AG09309 (cell line): ENCODE results near the gene CASK.

Experiments
- DNase-seq: peaks from one replicate; pipeline ENCODE4 v3.0.0-alpha.2; 2010; ENCODE audit warnings: low read depth
- H3K4me3 ChIP-seq: 2 replicates; pipeline ENCODE4 v1.5.1; 2011; ENCODE audit warnings: mild to moderate bottlenecking, low read depth, low read length, moderate library complexity; ENCODE audit not compliant: control insufficient read depth
- TF ChIP-seq, protein P1 (sequence below): IDR thresholded peaks from 2 replicates; pipeline ENCODE4 v1.5.1; 2011; ENCODE audit warnings: mild to moderate bottlenecking, low read depth, low read length, inconsistent platforms; ENCODE audit not compliant: insufficient read depth, control insufficient read depth; ENCODE audit errors: missing control alignments

The CASK gene

GRCh38 chrX:41478381-41478911, 444.9 kb downstream of the CASK start:
- H3K4me3 ChIP-seq = no peak overlapping the region
- TF ChIP-seq, protein P1, sequence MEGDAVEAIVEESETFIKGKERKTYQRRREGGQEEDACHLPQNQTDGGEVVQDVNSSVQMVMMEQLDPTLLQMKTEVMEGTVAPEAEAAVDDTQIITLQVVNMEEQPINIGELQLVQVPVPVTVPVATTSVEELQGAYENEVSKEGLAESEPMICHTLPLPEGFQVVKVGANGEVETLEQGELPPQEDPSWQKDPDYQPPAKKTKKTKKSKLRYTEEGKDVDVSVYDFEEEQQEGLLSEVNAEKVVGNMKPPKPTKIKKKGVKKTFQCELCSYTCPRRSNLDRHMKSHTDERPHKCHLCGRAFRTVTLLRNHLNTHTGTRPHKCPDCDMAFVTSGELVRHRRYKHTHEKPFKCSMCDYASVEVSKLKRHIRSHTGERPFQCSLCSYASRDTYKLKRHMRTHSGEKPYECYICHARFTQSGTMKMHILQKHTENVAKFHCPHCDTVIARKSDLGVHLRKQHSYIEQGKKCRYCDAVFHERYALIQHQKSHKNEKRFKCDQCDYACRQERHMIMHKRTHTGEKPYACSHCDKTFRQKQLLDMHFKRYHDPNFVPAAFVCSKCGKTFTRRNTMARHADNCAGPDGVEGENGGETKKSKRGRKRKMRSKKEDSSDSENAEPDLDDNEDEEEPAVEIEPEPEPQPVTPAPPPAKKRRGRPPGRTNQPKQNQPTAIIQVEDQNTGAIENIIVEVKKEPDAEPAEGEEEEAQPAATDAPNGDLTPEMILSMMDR = no peak
- no peak for DNase-seq

DNA sequence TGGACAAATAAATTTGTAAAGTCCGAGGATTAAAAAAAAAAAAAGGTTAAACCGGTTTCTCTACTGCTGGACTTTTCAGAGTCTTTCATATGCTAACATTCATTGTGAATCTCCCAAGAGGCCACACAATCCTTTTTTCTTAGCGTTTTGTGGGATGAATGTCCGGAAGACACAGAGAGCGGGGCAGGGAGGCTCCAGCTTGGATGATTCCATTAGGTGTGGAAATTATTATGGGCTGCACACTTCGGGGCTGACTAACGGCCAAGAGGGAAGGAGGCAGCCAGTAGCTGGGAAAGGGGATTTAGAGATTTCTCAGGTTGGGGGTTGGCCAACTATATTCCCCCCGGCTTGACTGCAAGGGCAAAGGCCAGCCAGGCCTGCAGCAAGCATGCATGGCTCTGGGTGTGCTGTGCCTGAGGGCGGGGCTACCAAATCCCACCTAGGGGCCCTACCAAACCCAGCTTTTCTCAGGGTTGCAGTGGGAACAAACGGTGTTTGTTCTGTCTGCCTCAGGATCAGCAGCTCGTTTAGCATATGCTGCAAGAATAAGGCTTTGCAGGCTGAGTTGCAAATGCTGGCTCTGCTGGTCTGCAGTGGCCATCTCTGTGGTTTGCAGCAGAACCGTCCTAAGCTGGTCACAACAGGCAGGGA, 447.6 kb downstream of the CASK start:
- TF ChIP-seq, protein P1 = no peak
- DNase-seq = no peak
- H3K4me3 ChIP-seq = no peak overlapping the region

- H3K4me3 ChIP-seq = no peak overlapping the region
- TF ChIP-seq, protein P1 = no peak
- no peak for DNase-seq
Observed at GRCh38 chrX:41475191-41475590, 448.2 kb downstream of the CASK start.

DNA sequence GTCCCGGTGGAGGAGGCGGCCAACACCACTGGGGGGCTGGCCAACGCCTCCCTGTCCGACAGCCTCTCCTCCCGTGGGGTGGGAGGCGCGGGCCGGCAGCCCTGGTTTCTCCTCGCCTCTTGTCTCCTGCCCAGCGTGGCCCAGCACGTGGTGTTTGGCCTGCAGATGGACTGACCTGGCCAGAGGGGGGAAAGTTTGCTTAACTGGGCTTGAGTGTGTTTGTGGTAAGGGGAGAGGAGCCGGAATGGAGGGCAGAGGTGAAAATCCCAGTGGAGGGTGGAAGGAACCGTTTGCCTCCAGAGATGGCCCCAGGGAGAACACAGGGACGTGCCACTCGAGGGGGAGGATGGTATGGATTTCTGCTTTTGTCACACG, 448.6 kb downstream of the CASK start:
- DNase-seq = no peak
- TF ChIP-seq, protein P1 = no peak
- H3K4me3 ChIP-seq = no peak overlapping the region

DNA sequence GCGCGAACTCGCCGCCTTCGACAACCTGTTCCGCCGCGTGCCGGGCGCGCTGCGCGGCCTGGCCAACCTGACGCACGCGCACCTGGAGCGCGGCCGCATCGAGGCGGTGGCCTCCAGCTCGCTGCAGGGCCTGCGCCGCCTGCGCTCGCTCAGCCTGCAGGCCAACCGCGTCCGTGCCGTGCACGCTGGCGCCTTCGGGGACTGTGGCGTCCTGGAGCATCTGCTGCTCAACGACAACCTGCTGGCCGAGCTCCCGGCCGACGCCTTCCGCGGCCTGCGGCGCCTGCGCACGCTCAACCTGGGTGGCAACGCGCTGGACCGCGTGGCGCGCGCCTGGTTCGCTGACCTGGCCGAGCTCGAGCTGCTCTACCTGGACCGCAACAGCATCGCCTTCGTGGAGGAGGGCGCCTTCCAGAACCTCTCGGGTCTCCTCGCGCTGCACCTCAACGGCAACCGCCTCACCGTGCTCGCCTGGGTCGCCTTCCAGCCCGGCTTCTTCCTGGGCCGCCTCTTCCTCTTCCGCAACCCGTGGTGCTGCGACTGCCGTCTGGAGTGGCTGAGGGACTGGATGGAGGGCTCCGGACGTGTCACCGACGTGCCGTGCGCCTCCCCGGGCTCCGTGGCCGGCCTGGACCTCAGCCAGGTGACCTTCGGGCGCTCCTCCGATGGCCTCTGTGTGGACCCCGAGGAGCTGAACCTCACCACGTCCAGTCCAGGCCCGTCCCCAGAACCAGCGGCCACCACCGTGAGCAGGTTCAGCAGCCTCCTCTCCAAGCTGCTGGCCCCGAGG, 449.2 kb downstream of the CASK start:
- H3K4me3 ChIP-seq = no peak overlapping the region
- DNase-seq = no peak
- TF ChIP-seq, protein P1 = no peak

- TF ChIP-seq, protein P1 = no peak
- H3K4me3 ChIP-seq = no peak overlapping the region
- no peak for DNase-seq
Observed at GRCh38 chrX:41472231-41472815, 451.0 kb downstream of the CASK start.
